DND-41 (cell line): ENCODE results near the gene ZBTB45.

Source experiments
- CTCF ChIP-seq: IDR thresholded peaks from 2 replicates; pipeline ENCODE4 v1.5.1; 2012; ENCODE audit warnings: borderline replicate concordance, low read length, moderate library complexity, mild to moderate bottlenecking; ENCODE audit not compliant: poor library complexity, severe bottlenecking; ENCODE audit errors: extremely low read depth
- EZH2 ChIP-seq: IDR thresholded peaks from 3 replicates; pipeline ENCODE4 v1.6.1; 2012; ENCODE audit warnings: borderline replicate concordance, low read depth, mild to moderate bottlenecking, moderate library complexity, low read length, inconsistent platforms; ENCODE audit not compliant: severe bottlenecking

GRCh38 chr19:58551577-58552471 lies 32.2 kb upstream of the ZBTB45 start:
- TF ChIP-seq CTCF (no peak), EZH2 (no peak)
